ENCODE data around the gene VDAC2. TPM values are rescaled to one million over a fixed set of nuclear protein-coding genes. Genes with fewer than 3 reads are reported as not detected.
A peak's percentile ranks its signal among the peaks of the same experiment; 100 is the strongest.

Gene VDAC2
- total RNA-seq, 4 donors from 2014 or later = 121 to 145 (median 140) TPM

- peak in 1 of 2 donors; percentile 31 for DNase-seq (ENCODE audit: low spot score in 2 of 2)
- 48 to 63% methylated on average over 2 of the region's 2 CpGs for WGBS, 2 donors
- H3K4me3 ChIP-seq (ENCODE audit: low read depth, poor library complexity, severe bottlenecking) = no peak overlapping the region
These were observed 12.9 kb downstream of the VDAC2 start for GRCh38 chr10:75223507-75223906.

GRCh38 chr10:75226095-75226494 lies 15.5 kb downstream of the VDAC2 start:
- no peak overlapping the region for H3K4me3 ChIP-seq (ENCODE audit: low read depth, poor library complexity, severe bottlenecking)
- DNase-seq (ENCODE audit: low spot score in 2 of 2) = no peak
- intact Hi-C loops (cut with DNase I; ENCODE audit: low total_unique reads) = no loop called here
- no peak for TF ChIP-seq CTCF (IDR thresholded peaks at IDR 0.05)
- TF ChIP-seq POLR2A (IDR thresholded peaks at IDR 0.05) = no peak
- 26 to 52% methylated on average over 2 of the region's 2 CpGs for WGBS, 2 donors

More at GRCh38 chr10:75223507-75223906, 12.9 kb downstream of the VDAC2 start:
- intact Hi-C loops (cut with DNase I; ENCODE audit: low total_unique reads) = no loop called here
- TF ChIP-seq POLR2A (IDR thresholded peaks at IDR 0.05) (no peak), CTCF (IDR thresholded peaks at IDR 0.05) (no peak)

GRCh38 chr10:75226656-75227055 lies 16.1 kb downstream of the VDAC2 start:
- DNase-seq (ENCODE audit: low spot score in 2 of 2) = peak in 1 of 2 donors; percentile 20
- H3K4me3 ChIP-seq (ENCODE audit: low read depth, poor library complexity, severe bottlenecking) = no peak overlapping the region
- intact Hi-C loops (cut with DNase I; ENCODE audit: low total_unique reads) = no loop called here
- no peak for TF ChIP-seq CTCF (IDR thresholded peaks at IDR 0.05)
- no peak for TF ChIP-seq POLR2A (IDR thresholded peaks at IDR 0.05)
- 66 to 72% methylated on average over 5 of the region's 5 CpGs for WGBS, 2 donors

- WGBS, 2 donors = 94 to 100% methylated on average over 3 of the region's 3 CpGs
- TF ChIP-seq CTCF (IDR thresholded peaks at IDR 0.05) (no peak), POLR2A (IDR thresholded peaks at IDR 0.05) (no peak)
- no peak overlapping the region for H3K4me3 ChIP-seq (ENCODE audit: low read depth, poor library complexity, severe bottlenecking)
- intact Hi-C loops (cut with DNase I; ENCODE audit: low total_unique reads) = no loop called here
- DNase-seq (ENCODE audit: low spot score in 2 of 2) = peak in 1 of 2 donors; percentile 25
These were observed 17.7 kb downstream of the VDAC2 start for GRCh38 chr10:75228278-75228677.

GRCh38 chr10:75228834-75229233 lies 18.2 kb downstream of the VDAC2 start:
- TF ChIP-seq POLR2A (IDR thresholded peaks at IDR 0.05) (no peak), CTCF (IDR thresholded peaks at IDR 0.05) (no peak)
- no peak overlapping the region for H3K4me3 ChIP-seq (ENCODE audit: low read depth, poor library complexity, severe bottlenecking)
- peak in 1 of 2 donors; percentile 34 for DNase-seq (ENCODE audit: low spot score in 2 of 2)
- intact Hi-C loops (cut with DNase I; ENCODE audit: low total_unique reads) = no loop called here
- 49 to 55% methylated on average over 4 of the region's 4 CpGs for WGBS, 2 donors

- DNase-seq (ENCODE audit: low spot score in 2 of 2) = no peak
- intact Hi-C loops (cut with DNase I; ENCODE audit: low total_unique reads) = loop anchor here (5.0 kb wide), 1 partner anchor 43 kb away; no protein-coding TSS in a partner anchor
- no peak for TF ChIP-seq POLR2A (IDR thresholded peaks at IDR 0.05)
- TF ChIP-seq CTCF (IDR thresholded peaks at IDR 0.05) = no peak
- H3K4me3 ChIP-seq (ENCODE audit: low read depth, poor library complexity, severe bottlenecking) = no peak overlapping the region
- 68 to 71% methylated on average over 3 of the region's 3 CpGs for WGBS, 2 donors
These were observed 19.4 kb downstream of the VDAC2 start for GRCh38 chr10:75229971-75230370.
